ENCODE results near the gene CDK17.
"Not testable (repeated sequence)": the region's sequence is repeated elsewhere in the genome, so short reads cannot be mapped to it uniquely, and the experiment has no call there.

The CDK17 gene

GRCh38 chr12:96399919-96400630, at the start of gene CDK17:
Gene CDK17, minus strand, starts transcription at chr12:96400439. Its CDS starts 65,603 bp downstream, at chr12:96334836.
- peak; percentile 88 to 91 for DNase-seq

GRCh38 chr12:96448300-96448699, 48.1 kb upstream of the CDK17 start:
- DNase-seq, result no peak

- DNase-seq, result no peak
These were observed 47.0 kb upstream of the CDK17 start for GRCh38 chr12:96447256-96447655.

GRCh38 chr12:96445691-96446583, 45.7 kb upstream of the CDK17 start:
- DNase-seq, result peak in 1 of 2 experiments; percentile 43

GRCh38 chr12:96444399-96444798, 44.2 kb upstream of the CDK17 start:
- no peak for DNase-seq

- no peak for DNase-seq
These were observed 42.7 kb upstream of the CDK17 start for GRCh38 chr12:96442906-96443305.

GRCh38 chr12:96441816-96442215, 41.6 kb upstream of the CDK17 start:
- DNase-seq, result no peak

- no peak for DNase-seq
These were observed 38.1 kb upstream of the CDK17 start for GRCh38 chr12:96438330-96438729.

GRCh38 chr12:96437171-96437445, 36.9 kb upstream of the CDK17 start:
- no peak for DNase-seq

GRCh38 chr12:96436366-96437170, 36.3 kb upstream of the CDK17 start:
- DNase-seq, result no peak

GRCh38 chr12:96434107-96434506, 33.9 kb upstream of the CDK17 start:
- DNase-seq, result peak; percentile 63 to 69

- not testable (repeated sequence) for DNase-seq
These were observed 32.5 kb upstream of the CDK17 start for GRCh38 chr12:96432496-96433321.

GRCh38 chr12:96431067-96431466, 30.8 kb upstream of the CDK17 start:
- no peak for DNase-seq

- DNase-seq, result peak; percentile 42 to 59
These were observed 27.1 kb upstream of the CDK17 start for GRCh38 chr12:96427269-96427729.

GRCh38 chr12:96425951-96426350, 25.7 kb upstream of the CDK17 start:
- DNase-seq, result no peak

- DNase-seq, result peak in 1 of 2 experiments; percentile 44
These were observed 25.1 kb upstream of the CDK17 start for GRCh38 chr12:96425321-96425720.

GRCh38 chr12:96424601-96425000, 24.4 kb upstream of the CDK17 start:
- DNase-seq, result no peak

- no peak for DNase-seq
These were observed 22.0 kb upstream of the CDK17 start for GRCh38 chr12:96422192-96422591.

- no peak for DNase-seq
These were observed 20.8 kb upstream of the CDK17 start for GRCh38 chr12:96421014-96421413.

- DNase-seq, result no peak
These were observed 20.1 kb upstream of the CDK17 start for GRCh38 chr12:96420277-96420835.

- no peak for DNase-seq
These were observed 19.5 kb upstream of the CDK17 start for GRCh38 chr12:96419576-96420276.
